GM23338 (cell line): ENCODE measurements around the gene CBLN4. TPM values are rescaled to one million over a fixed set of nuclear protein-coding genes. Genes with fewer than 3 reads are reported as not detected.

Experiments used
- ATAC-seq: fragments of 200-7000 bp; cut with Tn5 transposase; 3 replicates; pipeline ENCODE4 v1.9.1; 2020
- DNase-seq: peaks from one replicate; pipeline ENCODE4 v3.0.0-alpha.2; 2015; ENCODE audit warnings: low spot score
- H2AFZ ChIP-seq: fragments of 200-600 bp; sonication (generic); 2 replicates; pipeline ENCODE4 v1.8.0; 2016; ENCODE audit warnings: antibody characterized with exemption, mild to moderate bottlenecking, moderate library complexity
- H3F3A ChIP-seq: fragments of 200-600 bp; sonication (generic); replicated peaks from 2 replicates; pipeline ENCODE4 v1.8.0; 2017; ENCODE audit warnings: antibody characterized with exemption, mixed run types, low read depth
- H3K27ac ChIP-seq: fragments of 200-600 bp; sonication (generic); 2 replicates; pipeline ENCODE4 v1.6.1; 2016; ENCODE audit warnings: low read depth
- H3K27me3 ChIP-seq: fragments of 200-600 bp; sonication (generic); 2 replicates; pipeline ENCODE4 v1.8.0; 2016; ENCODE audit warnings: mild to moderate bottlenecking, mixed run types, moderate library complexity; ENCODE audit not compliant: insufficient read depth
- H3K36me3 ChIP-seq: fragments of 200-600 bp; sonication (generic); 2 replicates; pipeline ENCODE4 v1.8.0; 2016; ENCODE audit warnings: mild to moderate bottlenecking; ENCODE audit not compliant: insufficient read depth
- H3K4me1 ChIP-seq: fragments of 200-600 bp; sonication (generic); 2 replicates; pipeline ENCODE4 v1.8.0; 2016; ENCODE audit warnings: mild to moderate bottlenecking, moderate library complexity; ENCODE audit not compliant: insufficient read depth
- H3K4me2 ChIP-seq: fragments of 200-600 bp; sonication (generic); 2 replicates; pipeline ENCODE4 v1.7.1; 2017; ENCODE audit warnings: mixed run types
- H3K4me3 ChIP-seq: fragments of 200-600 bp; sonication (generic); 2 replicates; pipeline ENCODE4 v1.6.1; 2016; ENCODE audit warnings: mixed run types
- H3K79me2 ChIP-seq: fragments of 200-600 bp; sonication (generic); replicated peaks from 2 replicates; pipeline ENCODE4 v1.8.0; 2017; ENCODE audit warnings: mild to moderate bottlenecking; ENCODE audit not compliant: insufficient read depth
- H3K9me2 ChIP-seq: fragments of 200-600 bp; sonication (generic); 2 replicates; pipeline ENCODE4 v1.8.0; 2017; ENCODE audit not compliant: insufficient read depth
- H4K20me1 ChIP-seq: fragments of 200-600 bp; sonication (generic); replicated peaks from 2 replicates; pipeline ENCODE4 v1.8.0; 2017; ENCODE audit warnings: mild to moderate bottlenecking; ENCODE audit not compliant: insufficient read depth
- H3K27ac Mint-ChIP-seq: 2 replicates; pipeline ENCODE4 v1.8.0; 2020; ENCODE audit warnings: inconsistent platforms, mild to moderate bottlenecking, moderate library complexity, mixed read lengths
- H3K27me3 Mint-ChIP-seq: 3 replicates; pipeline ENCODE4 v1.8.0; 2022; ENCODE audit warnings: low read depth, mild to moderate bottlenecking, moderate library complexity, mixed read lengths, inconsistent platforms; ENCODE audit not compliant: insufficient read depth, poor library complexity
- H3K36me3 Mint-ChIP-seq: 3 replicates; pipeline ENCODE4 v1.8.0; 2021; ENCODE audit warnings: low read depth, mild to moderate bottlenecking, inconsistent platforms, moderate library complexity, mixed read lengths
- H3K4me1 Mint-ChIP-seq: 3 replicates; pipeline ENCODE4 v1.8.0; 2020; ENCODE audit warnings: mild to moderate bottlenecking, inconsistent platforms, mixed read lengths
- H3K4me3 Mint-ChIP-seq: 3 replicates; pipeline ENCODE4 v1.8.0; 2021; ENCODE audit warnings: moderate library complexity, mild to moderate bottlenecking, inconsistent platforms, mixed read lengths
- H3K9me3 Mint-ChIP-seq: 3 replicates; pipeline ENCODE4 v1.8.0; 2020; ENCODE audit warnings: moderate library complexity, mild to moderate bottlenecking, inconsistent platforms, mixed read lengths
- CREB1 ChIP-seq: fragments of 250-450 bp; sonication (Bioruptor Pico); IDR thresholded peaks from 2 replicates; pipeline ENCODE4 v1.5.0; 2020; ENCODE audit warnings: low read depth, mild to moderate bottlenecking, moderate library complexity
- ETS1 ChIP-seq: IDR thresholded peaks from 2 replicates; pipeline ENCODE4 v1.6.1; 2016; ENCODE audit warnings: antibody characterized with exemption
- EZH2 ChIP-seq: fragments of 200-600 bp; sonication (generic); IDR thresholded peaks from one replicate; pipeline ENCODE4 v1.8.0; 2017; ENCODE audit warnings: antibody characterized with exemption, mild to moderate bottlenecking, low read depth; ENCODE audit not compliant: unreplicated experiment
- STAT1 ChIP-seq: IDR thresholded peaks from one replicate; pipeline ENCODE4 v1.6.1; 2016; ENCODE audit warnings: antibody characterized with exemption; ENCODE audit not compliant: unreplicated experiment
- ZNF114 ChIP-seq: fragments of 250-450 bp; sonication (Bioruptor Pico); IDR thresholded peaks from 2 replicates; pipeline ENCODE4 v1.5.0; 2020; ENCODE audit warnings: mild to moderate bottlenecking, moderate library complexity
- ZNF331 ChIP-seq: fragments of 250-450 bp; sonication (Bioruptor Pico); IDR thresholded peaks from 2 replicates; pipeline ENCODE4 v1.5.0; 2020; ENCODE audit warnings: low read depth, mild to moderate bottlenecking, moderate library complexity
- polyA plus RNA-seq: library from polyadenylated mRNA; unstranded; fragments of >200 nt; fragmentation: Nextera tagmentation; extraction: Ambion mirVana; gene quantifications from 2 replicates; pipeline ENCODE4 v1.2.1, GENCODE V29; 2016
- total RNA-seq: library from RNA; depleted of rRNA; stranded (reverse); fragments of >200 nt; shearing (Covaris generic); gene quantifications from 2 replicates; pipeline ENCODE4 v1.2.3, GENCODE V29; 2014
- TF ChIP-seq, protein P1 (sequence below): IDR thresholded peaks from one replicate; pipeline ENCODE4 v1.6.1; 2018; ENCODE audit warnings: antibody characterized with exemption; ENCODE audit not compliant: unreplicated experiment
- TF ChIP-seq, protein P2 (sequence below), 2 experiments: fragments of 200-600 bp in 1 of 2; sonication (generic) in 1 of 2; conservative IDR thresholded peaks; 2 replicates each; pipeline versions ENCODE4 v1.5.1 to v1.6.1; 2016 to 2017; ENCODE audit warnings: antibody characterized with exemption in 2 of 2, low read depth in 2 of 2, mild to moderate bottlenecking in 2 of 2, moderate library complexity in 1 of 2

Gene CBLN4
- total and polyA plus RNA-seq, 2 experiments from 2014 or later, result not detected

DNA sequence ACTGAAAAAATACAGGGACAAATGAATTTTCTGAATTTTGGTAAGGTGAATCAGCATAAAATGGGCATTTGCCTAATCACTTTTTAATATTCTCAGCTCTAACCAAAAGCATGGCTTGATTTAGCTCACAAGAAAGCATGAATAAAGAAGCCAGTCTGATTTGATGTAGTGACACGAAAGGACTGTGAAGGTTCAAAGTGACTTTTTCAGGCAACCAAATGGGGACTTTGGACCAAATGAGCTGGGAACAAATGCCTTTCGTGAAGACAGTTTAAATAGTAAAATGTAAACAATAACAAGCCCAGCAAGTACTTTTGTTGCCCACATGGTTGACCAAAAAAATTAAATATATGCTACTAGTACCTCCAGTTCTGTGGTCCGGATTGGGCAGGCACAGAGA is 12.9 kb upstream of the CBLN4 start:
- Histone ChIP-seq H3K79me2 (no peaks in the 10 kb centered on the region), H3K4me3 (no peak overlapping the region)
- no peak overlapping the region for H3K4me3 Mint-ChIP-seq

DNA sequence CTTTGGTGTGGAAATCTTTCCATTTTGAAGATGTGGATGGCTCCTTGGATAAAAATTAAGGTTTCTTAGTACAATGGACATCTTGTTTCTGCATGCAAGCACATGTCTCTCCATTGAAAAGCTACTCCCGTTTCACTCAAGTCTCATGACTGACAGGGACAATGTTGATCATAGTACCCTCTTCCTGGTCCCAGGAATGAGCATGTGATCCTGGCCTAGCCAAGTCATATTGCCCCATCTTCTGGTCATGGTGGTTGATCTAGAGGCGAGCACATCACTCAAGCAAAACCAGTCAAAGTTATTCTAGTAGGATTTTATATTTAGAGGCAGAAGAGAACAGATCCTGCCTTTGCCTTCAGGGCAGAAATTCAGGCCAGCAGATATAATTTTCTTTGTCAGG is 12.2 kb upstream of the CBLN4 start:
- DNase-seq (no peak), ATAC-seq (no peak)
- Mint-ChIP-seq H3K9me3 (peaks cover 99% of the 10 kb centered on the region), H3K4me1 (no peaks in the 10 kb centered on the region), H3K27me3 (peaks cover 3% of the 10 kb centered on the region), H3K27ac (no peak overlapping the region), H3K4me3 (no peak overlapping the region), H3K36me3 (peaks cover 44% of the 10 kb centered on the region)
- H3K79me2 ChIP-seq, result no peaks in the 10 kb centered on the region
- H4K20me1 ChIP-seq, result no peaks in the 10 kb centered on the region
- no peaks in the 10 kb centered on the region for H3K9me2 ChIP-seq
- H3K4me3 ChIP-seq, result no peak overlapping the region
- no peak overlapping the region for H3K27ac ChIP-seq
- H3F3A ChIP-seq, result no peaks in the 10 kb centered on the region
- H2AFZ ChIP-seq, result no peak overlapping the region
- no peak overlapping the region for H3K4me2 ChIP-seq
- H3K27me3 ChIP-seq, result no peaks in the 10 kb centered on the region
- H3K36me3 ChIP-seq, result 0 out of 2 replicates have a peak, but pooled peaks cover 6% of the 10 kb centered on the region
- H3K4me1 ChIP-seq, result no peaks in the 10 kb centered on the region
- TF ChIP-seq ZNF331 (CRISPR knock-in tag), result no peak
- TF ChIP-seq STAT1, result no peak
- TF ChIP-seq ETS1, result no peak
- TF ChIP-seq ZNF114, result no peak
- TF ChIP-seq, protein P1, sequence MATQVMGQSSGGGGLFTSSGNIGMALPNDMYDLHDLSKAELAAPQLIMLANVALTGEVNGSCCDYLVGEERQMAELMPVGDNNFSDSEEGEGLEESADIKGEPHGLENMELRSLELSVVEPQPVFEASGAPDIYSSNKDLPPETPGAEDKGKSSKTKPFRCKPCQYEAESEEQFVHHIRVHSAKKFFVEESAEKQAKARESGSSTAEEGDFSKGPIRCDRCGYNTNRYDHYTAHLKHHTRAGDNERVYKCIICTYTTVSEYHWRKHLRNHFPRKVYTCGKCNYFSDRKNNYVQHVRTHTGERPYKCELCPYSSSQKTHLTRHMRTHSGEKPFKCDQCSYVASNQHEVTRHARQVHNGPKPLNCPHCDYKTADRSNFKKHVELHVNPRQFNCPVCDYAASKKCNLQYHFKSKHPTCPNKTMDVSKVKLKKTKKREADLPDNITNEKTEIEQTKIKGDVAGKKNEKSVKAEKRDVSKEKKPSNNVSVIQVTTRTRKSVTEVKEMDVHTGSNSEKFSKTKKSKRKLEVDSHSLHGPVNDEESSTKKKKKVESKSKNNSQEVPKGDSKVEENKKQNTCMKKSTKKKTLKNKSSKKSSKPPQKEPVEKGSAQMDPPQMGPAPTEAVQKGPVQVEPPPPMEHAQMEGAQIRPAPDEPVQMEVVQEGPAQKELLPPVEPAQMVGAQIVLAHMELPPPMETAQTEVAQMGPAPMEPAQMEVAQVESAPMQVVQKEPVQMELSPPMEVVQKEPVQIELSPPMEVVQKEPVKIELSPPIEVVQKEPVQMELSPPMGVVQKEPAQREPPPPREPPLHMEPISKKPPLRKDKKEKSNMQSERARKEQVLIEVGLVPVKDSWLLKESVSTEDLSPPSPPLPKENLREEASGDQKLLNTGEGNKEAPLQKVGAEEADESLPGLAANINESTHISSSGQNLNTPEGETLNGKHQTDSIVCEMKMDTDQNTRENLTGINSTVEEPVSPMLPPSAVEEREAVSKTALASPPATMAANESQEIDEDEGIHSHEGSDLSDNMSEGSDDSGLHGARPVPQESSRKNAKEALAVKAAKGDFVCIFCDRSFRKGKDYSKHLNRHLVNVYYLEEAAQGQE, result no peak

More for the DNA sequence above, 12.9 kb upstream of the CBLN4 start:
- H3F3A ChIP-seq, result no peaks in the 10 kb centered on the region
- TF ChIP-seq, protein P2, sequence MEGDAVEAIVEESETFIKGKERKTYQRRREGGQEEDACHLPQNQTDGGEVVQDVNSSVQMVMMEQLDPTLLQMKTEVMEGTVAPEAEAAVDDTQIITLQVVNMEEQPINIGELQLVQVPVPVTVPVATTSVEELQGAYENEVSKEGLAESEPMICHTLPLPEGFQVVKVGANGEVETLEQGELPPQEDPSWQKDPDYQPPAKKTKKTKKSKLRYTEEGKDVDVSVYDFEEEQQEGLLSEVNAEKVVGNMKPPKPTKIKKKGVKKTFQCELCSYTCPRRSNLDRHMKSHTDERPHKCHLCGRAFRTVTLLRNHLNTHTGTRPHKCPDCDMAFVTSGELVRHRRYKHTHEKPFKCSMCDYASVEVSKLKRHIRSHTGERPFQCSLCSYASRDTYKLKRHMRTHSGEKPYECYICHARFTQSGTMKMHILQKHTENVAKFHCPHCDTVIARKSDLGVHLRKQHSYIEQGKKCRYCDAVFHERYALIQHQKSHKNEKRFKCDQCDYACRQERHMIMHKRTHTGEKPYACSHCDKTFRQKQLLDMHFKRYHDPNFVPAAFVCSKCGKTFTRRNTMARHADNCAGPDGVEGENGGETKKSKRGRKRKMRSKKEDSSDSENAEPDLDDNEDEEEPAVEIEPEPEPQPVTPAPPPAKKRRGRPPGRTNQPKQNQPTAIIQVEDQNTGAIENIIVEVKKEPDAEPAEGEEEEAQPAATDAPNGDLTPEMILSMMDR (conservative IDR thresholded peaks at IDR 0.05; ENCODE audit: low read depth in 2 of 2), result no peak
- TF ChIP-seq ETS1 (no peak), CREB1 (CRISPR knock-in tag) (no peak), STAT1 (no peak), EZH2 (no peak)
- no peak overlapping the region for H3K27ac ChIP-seq
- DNase-seq (no peak), ATAC-seq (no peak)
- no peak overlapping the region for H3K4me2 ChIP-seq
- Mint-ChIP-seq H3K4me1 (no peaks in the 10 kb centered on the region), H3K9me3 (peaks cover 99% of the 10 kb centered on the region), H3K27me3 (peaks cover 3% of the 10 kb centered on the region), H3K27ac (no peak overlapping the region), H3K36me3 (peaks cover 46% of the 10 kb centered on the region)
- no peaks in the 10 kb centered on the region for H3K9me2 ChIP-seq
- H4K20me1 ChIP-seq, result no peaks in the 10 kb centered on the region
- 0 out of 2 replicates have a peak, but pooled peaks cover 6% of the 10 kb centered on the region for H3K36me3 ChIP-seq
- no peaks in the 10 kb centered on the region for H3K27me3 ChIP-seq
- H3K4me1 ChIP-seq, result no peaks in the 10 kb centered on the region
- no peak overlapping the region for H2AFZ ChIP-seq
